MM.1S (cell line): ENCODE results near the gene ARMCX4.

Source experiments
- CTCF ChIP-seq: fragments of 300-600 bp; sonication (generic); IDR thresholded peaks from 2 replicates; pipeline ENCODE4 v1.5.1; 2016; ENCODE audit warnings: antibody characterized with exemption, low read length, mixed read lengths
- EZH2 ChIP-seq: fragments of 300-600 bp; sonication (generic); optimal IDR thresholded peaks from 2 replicates; pipeline ENCODE3; 2017; ENCODE audit warnings: low read depth, mild to moderate bottlenecking, antibody characterized with exemption, low read length, mixed read lengths
- EZH2phosphoT487 ChIP-seq: fragments of 300-600 bp; sonication (generic); IDR thresholded peaks from 2 replicates; pipeline ENCODE4 v1.6.1; 2018; ENCODE audit warnings: antibody characterized with exemption, low read length

DNA sequence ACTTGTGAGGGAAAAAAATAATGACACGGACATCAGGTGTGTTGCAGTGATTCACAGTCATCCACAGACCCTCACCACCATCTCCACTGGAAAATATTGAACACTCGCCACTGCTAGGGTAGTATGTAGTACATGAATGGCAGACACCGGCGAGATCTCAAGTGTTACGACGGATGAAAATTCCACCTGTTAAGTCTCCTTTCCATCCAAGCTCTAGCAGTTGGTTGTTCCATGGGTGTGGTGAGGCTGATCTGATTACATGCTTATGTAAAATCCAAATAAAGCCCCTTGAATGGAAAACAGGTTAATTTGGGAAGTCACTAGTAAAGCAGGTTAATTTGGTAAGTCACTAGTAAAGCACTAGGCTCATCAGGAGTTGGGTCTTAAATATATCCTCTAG, 1.1 kb upstream of the ARMCX4 start:
- TF ChIP-seq EZH2 (no peak), CTCF (no peak), EZH2phosphoT487 (no peak)
